C4-2B (cell line): ENCODE data around the gene MYCBPAP.

Experiments used
- H3K27ac ChIP-seq: fragments of 450-650 bp; 2 replicates; pipeline ENCODE4 v1.5.1; 2017
- ZFX ChIP-seq: fragments of 450-650 bp; IDR thresholded peaks from 2 replicates; pipeline ENCODE4 v1.6.1; 2017
- TF ChIP-seq, protein P1 (sequence below): fragments of 450-650 bp; conservative IDR thresholded peaks from 2 replicates; pipeline ENCODE4 v1.5.1; 2017; ENCODE audit warnings: mild to moderate bottlenecking

MYCBPAP gene

DNA sequence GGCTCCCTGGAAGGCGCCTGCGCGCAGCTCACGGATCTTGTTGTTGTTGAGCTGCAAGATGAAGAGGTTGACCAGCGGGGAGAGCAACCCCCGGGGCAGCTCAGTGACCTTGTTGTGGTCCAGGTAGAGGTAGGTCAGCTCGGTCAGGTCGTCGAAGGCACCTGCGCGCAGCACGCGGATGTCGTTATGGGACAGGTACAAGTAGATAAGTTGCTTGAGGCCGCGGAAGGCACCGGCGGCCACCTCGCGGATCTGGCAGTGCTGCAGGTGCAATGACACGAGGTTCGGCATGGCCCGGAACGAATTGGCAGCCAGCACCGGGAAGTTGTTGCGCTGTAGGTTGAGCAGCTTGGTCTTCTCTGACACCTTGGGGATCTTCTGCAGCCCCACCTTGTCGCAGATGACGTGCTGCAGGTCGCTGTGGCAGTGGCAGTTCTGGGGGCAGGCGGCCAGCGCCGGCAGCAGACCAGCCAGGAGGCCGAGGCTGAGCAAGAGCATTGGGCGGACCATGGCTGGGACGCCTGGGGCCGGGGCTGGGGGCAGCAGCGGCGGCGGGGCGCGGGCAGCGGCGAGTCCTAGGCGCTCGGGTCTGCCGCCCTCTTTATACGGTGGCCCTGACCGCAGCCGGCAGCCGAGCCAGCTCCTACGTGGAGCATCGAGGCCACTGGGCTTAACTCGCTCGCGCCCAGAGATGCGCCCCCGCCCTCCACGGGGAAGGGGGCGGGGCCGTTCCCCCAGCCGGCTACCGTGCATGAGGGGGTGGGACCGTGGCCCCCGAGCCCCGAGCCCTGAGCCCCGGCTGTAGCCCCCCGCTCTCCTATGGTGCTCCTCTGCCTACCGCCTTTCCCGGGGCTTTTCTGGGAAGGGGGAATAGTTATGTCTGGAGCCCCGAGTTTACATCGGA, 39.7 kb upstream of the MYCBPAP start, which contains the start of gene CHAD:
Gene CHAD (minus strand): TSS at position 577 of the 904 bp plus-strand sequence. CDS start 67 bp downstream, at position 510.
- TF ChIP-seq, protein P1, sequence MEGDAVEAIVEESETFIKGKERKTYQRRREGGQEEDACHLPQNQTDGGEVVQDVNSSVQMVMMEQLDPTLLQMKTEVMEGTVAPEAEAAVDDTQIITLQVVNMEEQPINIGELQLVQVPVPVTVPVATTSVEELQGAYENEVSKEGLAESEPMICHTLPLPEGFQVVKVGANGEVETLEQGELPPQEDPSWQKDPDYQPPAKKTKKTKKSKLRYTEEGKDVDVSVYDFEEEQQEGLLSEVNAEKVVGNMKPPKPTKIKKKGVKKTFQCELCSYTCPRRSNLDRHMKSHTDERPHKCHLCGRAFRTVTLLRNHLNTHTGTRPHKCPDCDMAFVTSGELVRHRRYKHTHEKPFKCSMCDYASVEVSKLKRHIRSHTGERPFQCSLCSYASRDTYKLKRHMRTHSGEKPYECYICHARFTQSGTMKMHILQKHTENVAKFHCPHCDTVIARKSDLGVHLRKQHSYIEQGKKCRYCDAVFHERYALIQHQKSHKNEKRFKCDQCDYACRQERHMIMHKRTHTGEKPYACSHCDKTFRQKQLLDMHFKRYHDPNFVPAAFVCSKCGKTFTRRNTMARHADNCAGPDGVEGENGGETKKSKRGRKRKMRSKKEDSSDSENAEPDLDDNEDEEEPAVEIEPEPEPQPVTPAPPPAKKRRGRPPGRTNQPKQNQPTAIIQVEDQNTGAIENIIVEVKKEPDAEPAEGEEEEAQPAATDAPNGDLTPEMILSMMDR, result no peak
- no peak for TF ChIP-seq ZFX
- H3K27ac ChIP-seq, result no peak within 1 kb of the TSS

DNA sequence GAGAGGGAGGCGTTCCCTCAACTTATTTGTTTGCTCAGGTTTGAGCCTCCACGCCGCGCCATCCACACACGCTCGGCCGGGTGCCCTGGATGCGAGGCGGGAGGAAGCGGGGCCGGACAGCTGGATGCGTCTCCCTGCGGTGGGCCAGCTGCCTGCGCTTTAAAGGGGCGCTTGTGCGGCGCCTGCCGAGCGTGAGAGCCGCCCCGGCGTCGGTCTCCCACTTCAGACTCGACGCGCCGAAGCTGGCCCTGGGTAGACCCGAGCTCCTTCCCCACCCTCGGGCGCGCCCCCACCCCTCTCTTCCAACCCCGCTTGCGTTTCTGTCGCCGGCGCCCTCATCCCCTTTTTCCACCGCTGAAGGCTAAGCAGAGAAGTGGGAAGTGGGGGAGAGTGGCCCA, 39.0 kb upstream of the MYCBPAP start:
- H3K27ac ChIP-seq, result no peak overlapping the region

DNA sequence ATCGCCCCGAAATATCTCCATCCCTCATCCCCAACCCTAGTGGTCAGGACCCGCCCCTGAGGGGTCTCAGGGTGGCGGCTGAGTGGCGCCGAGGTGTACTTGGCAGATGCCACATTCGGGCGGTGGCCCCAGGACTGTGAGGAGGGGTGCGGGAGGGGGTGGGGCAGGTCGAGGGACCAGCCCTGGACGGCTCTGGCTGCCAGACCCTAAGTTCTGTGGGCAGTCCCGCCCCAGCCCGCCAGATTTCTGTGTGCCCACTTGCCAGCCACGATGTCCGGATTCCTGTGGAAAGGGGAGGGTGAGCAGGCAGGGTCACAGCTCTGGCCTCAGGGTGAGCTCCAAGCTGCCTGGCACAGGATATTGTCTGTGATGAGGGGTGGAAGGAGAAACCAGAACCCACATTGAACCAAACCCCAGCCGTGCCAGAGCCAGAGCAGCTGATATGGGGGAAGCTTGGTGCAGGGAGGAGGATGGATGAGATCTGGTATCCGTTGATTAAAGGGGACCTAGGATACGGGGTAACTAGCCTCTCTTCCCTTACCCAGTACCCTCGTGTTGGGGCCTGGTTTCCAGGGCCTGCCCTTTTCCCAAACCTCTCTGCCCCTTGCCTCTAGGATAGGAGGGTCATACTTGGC, 38.5 kb upstream of the MYCBPAP start:
- no peak overlapping the region for H3K27ac ChIP-seq
- TF ChIP-seq ZFX, result no peak
- TF ChIP-seq, protein P1, result no peak

More for the DNA sequence above, 39.0 kb upstream of the MYCBPAP start:
- TF ChIP-seq, protein P1, result no peak
- TF ChIP-seq ZFX, result no peak

DNA sequence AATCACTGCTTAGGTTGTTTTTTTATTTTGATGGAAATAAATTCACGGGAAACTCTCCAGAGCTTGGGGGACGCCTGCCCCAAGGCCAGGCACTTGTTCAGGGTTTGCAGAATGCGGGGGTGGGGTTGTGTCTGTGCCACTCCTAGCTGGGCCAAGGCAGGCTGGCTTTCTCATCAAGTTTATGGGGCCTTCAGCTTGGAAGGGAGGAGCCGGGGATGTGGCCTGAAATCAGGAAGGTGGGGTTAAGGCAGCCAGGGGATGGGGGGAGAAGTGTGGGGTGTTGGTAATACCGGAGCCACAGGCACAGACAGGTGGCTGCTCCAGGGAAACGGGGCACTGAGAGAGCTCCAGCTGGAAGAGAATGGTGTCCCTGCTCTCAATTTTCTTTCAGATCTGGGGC, 37.8 kb upstream of the MYCBPAP start:
- TF ChIP-seq, protein P1, result no peak
- no peak for TF ChIP-seq ZFX
- H3K27ac ChIP-seq, result no peak overlapping the region

DNA sequence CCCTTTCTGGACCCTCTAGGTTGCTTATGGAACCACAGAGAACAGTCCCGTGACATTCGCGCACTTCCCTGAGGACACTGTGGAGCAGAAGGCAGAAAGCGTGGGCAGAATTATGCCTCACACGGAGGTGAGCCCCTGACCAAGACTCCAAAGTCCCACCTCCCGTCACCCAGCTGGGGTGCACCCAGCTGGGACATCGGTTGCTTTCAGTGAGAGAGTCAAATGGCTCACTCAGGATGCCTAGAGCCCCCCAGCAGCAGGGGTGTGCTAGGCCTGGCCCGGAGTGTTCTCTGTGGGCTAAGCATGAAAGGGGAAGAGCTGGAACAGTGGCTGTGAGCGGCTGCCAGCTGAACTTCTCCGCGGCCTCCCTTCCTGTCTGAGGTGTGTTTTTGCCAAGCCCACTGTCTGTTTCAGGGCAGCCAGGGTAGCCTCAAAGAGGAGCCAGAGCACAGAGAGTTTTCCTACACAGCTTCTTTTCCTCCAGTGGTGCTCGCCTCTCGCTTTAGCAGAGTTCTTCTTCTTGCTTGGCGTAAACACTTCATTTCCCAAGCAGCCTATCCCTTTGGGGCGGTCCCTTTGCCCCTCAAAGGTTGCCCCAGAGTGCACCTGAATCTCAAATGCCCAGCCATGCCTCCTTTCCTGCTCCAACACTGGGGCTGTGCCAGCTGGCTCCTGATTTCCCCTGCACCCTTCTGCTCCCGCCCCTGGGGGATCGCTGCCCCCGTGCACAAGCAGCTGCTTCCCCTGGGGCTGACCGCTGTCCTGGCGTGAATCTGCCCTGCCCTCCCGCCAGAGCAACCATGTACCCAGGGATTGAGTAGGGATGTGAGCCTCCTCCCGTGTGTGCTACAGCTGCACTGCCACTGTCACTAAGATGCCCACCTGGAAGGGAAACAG, 37.0 kb upstream of the MYCBPAP start:
- no peak for TF ChIP-seq ZFX
- TF ChIP-seq, protein P1, result no peak
- H3K27ac ChIP-seq, result no peak overlapping the region

DNA sequence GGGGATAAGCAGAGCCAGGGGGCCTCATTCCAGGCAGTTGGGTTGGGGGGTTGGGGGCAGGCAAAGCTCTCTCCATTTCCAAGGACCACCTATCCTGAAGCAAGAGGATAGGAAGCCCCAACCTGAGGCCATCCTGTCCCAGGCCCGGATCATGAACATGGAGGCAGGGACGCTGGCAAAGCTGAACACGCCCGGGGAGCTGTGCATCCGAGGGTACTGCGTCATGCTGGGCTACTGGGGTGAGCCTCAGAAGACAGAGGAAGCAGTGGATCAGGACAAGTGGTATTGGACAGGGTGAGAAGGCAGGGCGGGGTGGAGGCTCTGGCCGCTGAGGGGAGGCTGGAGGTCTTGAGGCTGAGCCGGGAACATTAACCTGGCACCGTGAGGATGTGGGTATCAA, 36.0 kb upstream of the MYCBPAP start:
- H3K27ac ChIP-seq, result no peak overlapping the region
- TF ChIP-seq ZFX, result no peak
- TF ChIP-seq, protein P1, result no peak
